Peyer's patch (tissue), 4 donors: ENCODE results near the gene OLFML1.
"Not testable (repeated sequence)": the region's sequence is repeated elsewhere in the genome, so short reads cannot be mapped to it uniquely, and the experiment has no call there.

Experiments
- POLR2A ChIP-seq, 2 donors: fragments of 450-650 bp; IDR thresholded peaks; one replicate each; pipeline ENCODE4 v1.5.1; 2017; ENCODE audit warnings: antibody characterized with exemption in 2 of 2, mild to moderate bottlenecking in 2 of 2, moderate library complexity in 2 of 2
- TF ChIP-seq, protein P1 (sequence below), 6 experiments: fragments of 450-650 bp in 4 of 6; fragments of 200-600 bp in 2 of 6; sonication (generic) in 1 of 6; IDR thresholded peaks; one replicate each; pipeline ENCODE4 v1.5.1; 2017 to 2019; ENCODE audit warnings: antibody characterized with exemption in 6 of 6, mild to moderate bottlenecking in 3 of 6, moderate library complexity in 1 of 6

DNA sequence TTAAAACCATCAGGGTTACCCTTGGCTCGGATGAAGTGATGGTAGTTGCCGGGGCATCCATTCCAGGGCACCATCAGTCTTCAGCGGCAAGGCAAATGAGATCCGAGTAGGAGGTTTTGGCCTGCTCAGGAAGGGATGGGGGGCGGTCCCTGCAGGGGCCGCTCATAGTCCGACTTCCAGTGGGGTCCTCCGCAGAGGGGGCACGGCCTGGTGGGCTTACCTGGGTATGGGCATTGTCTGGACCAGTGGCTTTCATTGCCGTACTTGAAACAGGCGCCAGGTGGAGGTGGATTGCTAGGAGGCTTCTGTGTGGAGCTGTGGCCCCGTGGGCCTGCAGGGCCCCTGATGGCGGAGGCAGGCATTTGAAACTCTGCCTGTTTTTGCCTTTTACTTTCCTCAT, 32.4 kb downstream of the OLFML1 start:
- TF ChIP-seq, protein P1, sequence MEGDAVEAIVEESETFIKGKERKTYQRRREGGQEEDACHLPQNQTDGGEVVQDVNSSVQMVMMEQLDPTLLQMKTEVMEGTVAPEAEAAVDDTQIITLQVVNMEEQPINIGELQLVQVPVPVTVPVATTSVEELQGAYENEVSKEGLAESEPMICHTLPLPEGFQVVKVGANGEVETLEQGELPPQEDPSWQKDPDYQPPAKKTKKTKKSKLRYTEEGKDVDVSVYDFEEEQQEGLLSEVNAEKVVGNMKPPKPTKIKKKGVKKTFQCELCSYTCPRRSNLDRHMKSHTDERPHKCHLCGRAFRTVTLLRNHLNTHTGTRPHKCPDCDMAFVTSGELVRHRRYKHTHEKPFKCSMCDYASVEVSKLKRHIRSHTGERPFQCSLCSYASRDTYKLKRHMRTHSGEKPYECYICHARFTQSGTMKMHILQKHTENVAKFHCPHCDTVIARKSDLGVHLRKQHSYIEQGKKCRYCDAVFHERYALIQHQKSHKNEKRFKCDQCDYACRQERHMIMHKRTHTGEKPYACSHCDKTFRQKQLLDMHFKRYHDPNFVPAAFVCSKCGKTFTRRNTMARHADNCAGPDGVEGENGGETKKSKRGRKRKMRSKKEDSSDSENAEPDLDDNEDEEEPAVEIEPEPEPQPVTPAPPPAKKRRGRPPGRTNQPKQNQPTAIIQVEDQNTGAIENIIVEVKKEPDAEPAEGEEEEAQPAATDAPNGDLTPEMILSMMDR (IDR thresholded peaks at IDR 0.05) = not testable (repeated sequence)
- not testable (repeated sequence) for TF ChIP-seq POLR2A (IDR thresholded peaks at IDR 0.05)
